Bronchial epithelial cell (primary cell): ENCODE data around the gene CENPS. TPM values are rescaled to one million over a fixed set of nuclear protein-coding genes. Genes with fewer than 3 reads are reported as not detected.
A peak's percentile ranks its signal among the peaks of the same experiment; 100 is the strongest.

Experiments used
- DNase-seq: peaks from one replicate; pipeline ENCODE4 v3.0.0-alpha.2; 2010; ENCODE audit warnings: low read depth
- FAIRE-seq: peaks from 2 replicates; lab custom pipeline; 2011; peaks lifted over from hg19 to GRCh38; lab: Jason Lieb, UNC
- H3K27me3 ChIP-seq: 2 replicates; pipeline ENCODE4 v1.5.1; 2011; ENCODE audit warnings: low read length; ENCODE audit not compliant: control insufficient read depth, insufficient read depth
- H3K36me3 ChIP-seq: 2 replicates; pipeline ENCODE4 v1.5.1; 2011; ENCODE audit warnings: low read length; ENCODE audit not compliant: control insufficient read depth, insufficient read depth
- H3K4me3 ChIP-seq: 2 replicates; pipeline ENCODE4 v1.5.1; 2011; ENCODE audit warnings: mild to moderate bottlenecking, low read depth, low read length, control low read depth
- CTCF ChIP-seq: IDR thresholded peaks from 2 replicates; pipeline ENCODE4 v1.5.1; 2011; ENCODE audit warnings: mild to moderate bottlenecking, moderate library complexity, low read length, control low read depth, inconsistent platforms; ENCODE audit not compliant: insufficient read depth, severe bottlenecking
- total RNA-seq: library from RNA; depleted of rRNA; stranded (reverse); fragments of >200 nt; gene quantifications from 2 replicates; pipeline ENCODE4 v1.2.1, GENCODE V29; 2014

Gene CENPS
- total RNA-seq, 1 donor from 2014 or later, result 8.4 TPM

GRCh38 chr1:10479296-10479695 is 49.1 kb downstream of the CENPS start:
- H3K36me3 ChIP-seq, result peaks cover 2% of the 10 kb centered on the region
- TF ChIP-seq CTCF, result no peak
- no peaks in the 10 kb centered on the region for H3K27me3 ChIP-seq
- no peak for DNase-seq
- FAIRE-seq, result peak; percentile 66
- H3K4me3 ChIP-seq, result no peak overlapping the region

- peaks cover 2% of the 10 kb centered on the region for H3K36me3 ChIP-seq
- H3K27me3 ChIP-seq, result no peaks in the 10 kb centered on the region
- no peak overlapping the region for H3K4me3 ChIP-seq
- no peak for DNase-seq
- no peak for TF ChIP-seq CTCF
- no peak for FAIRE-seq
Measured at GRCh38 chr1:10480614-10481013, 50.4 kb downstream of the CENPS start.

GRCh38 chr1:10484521-10484920 is 54.3 kb downstream of the CENPS start:
- Histone ChIP-seq H3K27me3 (no peaks in the 10 kb centered on the region), H3K36me3 (peaks cover 1% of the 10 kb centered on the region), H3K4me3 (no peak overlapping the region)
- FAIRE-seq, result no peak
- DNase-seq, result no peak
- no peak for TF ChIP-seq CTCF

GRCh38 chr1:10489291-10490055 is 59.2 kb downstream of the CENPS start:
- no peak overlapping the region for H3K4me3 ChIP-seq
- TF ChIP-seq CTCF, result no peak
- DNase-seq (no peak), FAIRE-seq (no peak)
- H3K27me3 ChIP-seq, result no peaks in the 10 kb centered on the region
- peaks cover 1% of the 10 kb centered on the region for H3K36me3 ChIP-seq

GRCh38 chr1:10490286-10490970 is 60.2 kb downstream of the CENPS start:
- FAIRE-seq (no peak), DNase-seq (no peak)
- no peak overlapping the region for H3K4me3 ChIP-seq
- no peaks in the 10 kb centered on the region for H3K27me3 ChIP-seq
- TF ChIP-seq CTCF, result no peak
- H3K36me3 ChIP-seq, result peaks cover 1% of the 10 kb centered on the region

Other genes with a start within 250 kb of the CENPS start
- gene KIF1B, start 219.9 kb upstream of the CENPS start, total RNA-seq, result 18.2 and 27.4 TPM in 2 replicates
- gene PGD, start 31.4 kb upstream of the CENPS start, total RNA-seq, result 52.4 and 74.5 TPM in 2 replicates
- 0.26 TPM in 2 replicates for gene CORT, start 19.6 kb downstream of the CENPS start, total RNA-seq
- gene DFFA, start 42.1 kb downstream of the CENPS start, total RNA-seq, result 46.7 and 55.5 TPM in 2 replicates
- 8.7 and 14.2 TPM in 2 replicates for gene PEX14, start 44.5 kb downstream of the CENPS start, total RNA-seq